Renal cortical epithelial cell (primary cell): ENCODE measurements around the gene TUBGCP6. TPM values are rescaled to one million over a fixed set of nuclear protein-coding genes. Genes with fewer than 3 reads are reported as not detected.

Experiments
- DNase-seq: peaks from one replicate; pipeline ENCODE4 v3.0.0-alpha.2; 2011; ENCODE audit warnings: low read depth
- total RNA-seq: library from RNA; depleted of rRNA; stranded (reverse); fragments of >200 nt; gene quantifications from 2 replicates; pipeline ENCODE4 v1.2.3, GENCODE V29; 2014

TUBGCP6 gene
- total RNA-seq, 1 donor from 2014 or later, result 34.5 TPM

DNA sequence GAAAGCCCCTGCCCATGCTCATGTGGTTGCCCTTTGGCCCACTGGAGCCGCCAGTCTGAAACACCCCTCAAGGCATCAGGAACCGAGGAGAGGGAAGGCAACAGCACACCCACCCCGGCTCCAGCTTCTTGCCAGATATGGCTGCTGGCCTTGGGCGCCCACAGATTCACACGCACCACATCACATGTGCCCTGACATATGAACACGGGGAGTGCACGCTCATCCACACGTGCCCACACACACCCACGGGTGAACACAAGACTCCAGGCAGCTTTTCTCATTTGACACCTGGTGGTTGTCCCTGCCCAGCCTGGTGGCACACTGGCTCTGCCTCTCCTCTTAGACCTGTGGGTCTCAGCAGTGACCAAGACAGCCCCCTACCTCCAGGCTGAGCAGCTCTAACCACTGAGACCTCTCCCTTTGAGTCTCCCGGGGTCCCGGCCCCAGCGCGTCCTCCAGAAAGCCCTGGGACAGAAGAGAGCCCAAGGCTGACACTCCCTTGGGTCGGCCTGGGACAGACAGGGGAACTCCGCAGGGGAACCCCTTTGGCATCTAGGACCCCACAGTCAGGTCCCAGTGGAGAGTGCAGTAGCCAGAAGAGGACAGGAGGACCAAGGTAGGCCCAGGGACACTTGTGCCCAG is 19.4 kb upstream of the TUBGCP6 start:
- no peak for DNase-seq

DNA sequence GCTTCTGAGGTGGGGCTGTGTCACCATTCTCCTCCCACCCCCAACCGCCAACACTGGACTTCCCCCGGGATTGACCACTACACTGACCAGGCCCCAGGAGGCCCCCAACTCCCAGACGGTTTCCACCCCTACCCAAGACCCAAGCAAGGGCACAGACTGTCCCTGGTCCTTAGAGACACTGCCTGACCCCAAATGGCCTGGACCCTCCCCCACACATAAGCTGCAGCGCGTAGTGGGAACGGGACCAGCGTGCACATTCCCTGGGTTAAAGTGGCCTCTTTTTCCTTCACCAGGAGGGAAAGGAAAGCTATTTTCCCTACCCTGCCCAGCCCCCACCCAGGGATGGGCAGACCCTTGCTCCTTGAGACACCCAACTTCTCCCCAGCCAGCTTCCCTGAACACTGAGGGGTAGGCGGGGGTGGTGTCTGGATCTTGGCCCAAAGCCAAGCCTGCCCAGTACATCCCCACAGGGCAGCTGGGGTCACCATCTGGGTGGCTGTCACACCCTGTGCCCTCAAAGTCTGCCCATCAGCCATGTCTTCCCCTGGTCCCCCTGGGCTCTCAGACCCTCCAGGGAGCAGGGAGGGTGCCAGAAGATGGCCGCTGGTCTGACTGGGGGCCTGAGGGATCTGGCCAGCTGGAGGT is 18.3 kb upstream of the TUBGCP6 start:
- no peak for DNase-seq

DNA sequence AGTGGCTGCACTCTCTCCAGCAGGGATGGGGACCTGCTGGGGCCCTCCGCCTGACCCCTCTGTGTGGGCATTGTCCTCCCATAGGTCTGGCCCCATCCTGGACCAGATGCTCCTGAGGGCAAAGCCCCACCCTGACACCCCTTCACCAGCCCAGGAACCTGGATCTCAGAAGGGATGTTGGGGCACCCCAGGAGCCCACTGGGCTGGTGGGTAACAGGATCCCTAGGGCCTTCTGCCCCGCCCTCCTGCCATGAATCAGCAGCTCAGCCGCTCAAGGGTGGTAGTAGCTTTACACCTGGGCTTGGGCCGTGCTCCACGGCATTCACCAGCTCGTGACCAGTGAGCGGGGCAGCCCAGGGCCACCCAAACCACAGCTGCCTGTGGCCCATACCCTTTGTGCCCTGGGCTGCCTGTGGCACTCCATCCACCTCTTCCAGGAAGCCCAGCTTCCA is 17.7 kb upstream of the TUBGCP6 start:
- peak; percentile 11 for DNase-seq

DNA sequence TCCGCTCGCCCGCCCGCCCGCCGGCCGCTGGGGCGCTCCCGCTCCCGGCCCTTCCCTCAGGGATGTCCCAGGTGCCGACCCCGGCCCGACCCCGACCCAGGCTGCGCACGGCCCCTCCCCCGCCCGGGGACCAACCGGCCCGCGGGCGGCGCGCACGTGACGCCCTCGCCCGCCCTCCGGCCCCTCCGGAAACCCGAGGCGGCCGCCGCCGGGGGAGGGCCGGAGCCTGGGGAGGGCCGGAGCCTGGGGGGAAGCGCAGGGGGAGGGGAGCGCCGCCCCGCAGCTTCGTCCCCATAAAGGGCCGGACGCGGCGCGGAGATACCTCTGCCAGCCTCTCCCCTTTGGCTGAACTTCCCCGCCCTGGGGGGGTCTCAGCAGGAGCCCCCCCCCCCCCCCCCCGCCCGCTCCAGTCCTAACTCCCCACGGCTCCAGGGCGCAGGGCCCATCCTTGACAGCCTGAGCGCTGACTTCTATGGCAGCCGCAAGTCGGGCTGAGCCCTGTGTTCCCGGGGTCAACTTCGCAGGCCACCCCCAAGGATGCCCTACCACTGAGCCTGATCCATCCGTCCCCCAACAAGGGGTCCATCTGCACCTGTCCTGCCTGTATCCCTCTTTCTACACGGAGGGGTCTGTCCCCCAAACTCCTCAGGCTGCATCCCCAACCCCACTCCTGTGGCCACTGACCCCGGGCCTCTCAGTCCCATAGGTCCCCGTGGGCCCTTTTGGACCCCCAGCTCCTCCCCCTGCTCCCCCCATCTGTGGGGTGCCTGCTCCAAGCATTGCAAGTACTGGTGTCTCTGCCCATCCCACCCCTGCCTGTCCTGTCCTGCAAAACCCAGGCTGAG is 17.0 kb upstream of the TUBGCP6 start, which contains the start of gene MAPK12:
Gene MAPK12 (minus strand): TSS at position 69 of the 845 bp plus-strand sequence. CDS start 174 bp downstream, outside the sequence.
- no peak for DNase-seq

DNA sequence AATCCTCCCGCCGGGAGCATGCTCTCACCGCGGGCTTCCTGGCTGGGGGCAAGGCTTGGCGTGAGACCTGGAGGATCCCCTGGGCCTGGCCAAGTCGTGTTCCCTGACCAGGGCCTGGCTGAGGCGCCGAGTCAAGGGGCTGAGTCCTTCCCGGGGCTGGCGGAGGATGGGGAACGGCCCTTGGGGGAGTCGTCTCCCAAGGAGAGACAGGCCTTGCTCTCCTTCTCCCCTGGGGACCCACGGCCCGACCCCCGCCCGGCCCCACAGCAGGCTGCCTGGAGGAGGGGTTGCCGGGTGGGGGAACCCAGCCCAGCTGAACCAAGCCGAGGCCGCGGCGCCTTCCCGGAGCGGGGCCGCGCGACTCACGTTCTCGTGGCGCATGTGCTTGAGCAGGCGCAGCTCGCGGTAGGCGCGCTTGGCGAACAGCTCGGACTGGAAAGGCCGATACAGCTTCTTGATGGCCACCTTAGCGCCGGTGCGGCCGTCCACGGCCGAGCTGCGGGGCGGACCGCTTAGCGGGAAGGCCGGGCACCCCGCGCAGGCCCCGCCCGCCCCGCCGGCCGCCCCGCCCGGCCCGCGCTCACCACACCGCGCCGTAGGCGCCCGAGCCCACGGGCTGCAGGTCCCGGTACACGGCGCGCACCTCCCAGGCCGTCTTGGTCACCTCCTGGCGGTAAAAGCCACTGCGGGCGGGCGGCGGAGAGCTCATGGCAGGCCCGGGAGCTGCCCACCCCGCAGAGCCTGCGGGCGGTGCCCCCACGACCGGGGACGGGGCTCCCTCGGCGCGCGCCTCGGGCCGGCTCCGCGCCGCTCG is 16.2 kb upstream of the TUBGCP6 start:
- peak; percentile 16 for DNase-seq

DNA sequence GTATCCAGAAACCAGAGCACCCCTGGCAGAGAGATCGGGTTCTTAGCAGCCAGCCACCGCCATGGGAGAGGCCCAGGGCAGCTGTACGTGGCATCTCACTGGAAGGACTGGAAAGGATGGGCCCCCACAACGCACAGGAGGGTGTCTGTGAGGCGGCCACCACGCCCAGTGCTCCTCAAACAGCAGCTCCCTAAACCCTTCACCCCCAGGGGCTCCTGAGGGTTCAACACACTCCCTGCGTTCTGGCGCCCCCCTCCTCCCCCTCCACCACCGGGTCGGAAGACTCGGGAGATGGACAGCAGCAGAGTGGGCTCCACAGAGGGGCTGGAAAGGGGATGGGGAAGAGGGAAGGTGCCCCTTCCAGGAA is 15.6 kb upstream of the TUBGCP6 start:
- no peak for DNase-seq

DNA sequence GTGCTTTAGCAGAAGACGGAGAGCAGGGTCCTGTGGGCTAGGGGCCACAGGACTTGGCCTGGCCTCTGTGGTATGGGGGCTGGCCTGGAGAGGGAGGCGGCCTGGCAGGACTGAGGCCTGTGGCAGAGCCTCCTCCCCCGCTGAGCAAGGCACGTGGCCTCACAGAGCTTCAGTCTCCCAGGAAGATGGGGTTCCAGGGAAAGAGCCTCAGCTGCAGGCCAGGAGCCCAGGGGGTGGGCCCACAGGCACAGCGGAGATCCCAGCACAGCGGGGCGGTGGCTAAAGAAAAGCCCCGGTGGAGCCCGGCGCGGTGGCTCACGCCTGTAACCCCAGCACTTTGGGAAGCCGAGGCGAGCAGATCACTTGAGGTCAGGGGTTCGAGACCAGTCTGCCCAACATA is 14.5 kb upstream of the TUBGCP6 start:
- DNase-seq, result no peak

DNA sequence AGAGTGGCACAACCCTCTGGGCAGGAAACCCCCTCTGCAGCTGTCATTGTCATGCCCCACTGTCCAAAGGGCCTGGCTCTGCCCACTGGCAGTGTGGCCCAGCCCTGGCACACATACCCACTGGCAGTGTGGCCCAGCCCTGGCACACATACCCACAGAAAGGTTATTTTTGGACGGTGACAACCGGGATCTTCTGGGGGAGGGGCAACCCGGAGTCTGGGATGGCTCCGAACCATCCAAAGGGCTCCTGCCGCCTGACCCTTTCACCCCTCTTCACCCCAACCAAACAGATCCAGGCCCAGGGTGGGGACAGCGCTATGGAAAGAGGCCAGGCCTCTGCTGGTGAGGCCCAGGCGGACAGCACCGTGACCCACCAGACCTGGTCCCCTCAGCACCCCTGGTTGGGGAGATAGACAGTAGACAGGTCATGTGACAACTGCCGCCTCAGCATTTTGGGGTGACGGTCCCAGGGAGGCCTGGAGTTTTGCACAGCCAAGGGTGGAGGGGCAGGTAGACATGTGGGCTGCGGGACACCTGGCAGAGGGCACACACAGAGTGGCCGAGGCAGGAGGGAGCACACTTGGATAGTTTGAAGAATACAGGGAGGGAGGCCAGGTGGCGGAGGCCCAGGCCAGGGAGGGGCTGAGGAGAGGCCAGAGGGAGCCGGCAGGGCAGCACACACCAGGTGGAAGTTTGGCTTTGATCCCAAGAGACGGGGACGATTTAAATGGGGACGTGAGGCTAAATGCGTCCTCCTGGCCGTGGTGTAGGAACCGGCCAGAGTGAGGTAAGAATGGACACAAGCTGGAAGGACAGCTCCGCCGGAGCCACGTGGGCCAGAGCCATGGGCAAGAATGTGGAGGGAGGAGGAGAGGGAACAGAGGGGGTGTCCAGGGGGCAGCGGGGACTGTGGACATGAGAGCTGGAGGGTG is 13.8 kb upstream of the TUBGCP6 start:
- no peak for DNase-seq

DNA sequence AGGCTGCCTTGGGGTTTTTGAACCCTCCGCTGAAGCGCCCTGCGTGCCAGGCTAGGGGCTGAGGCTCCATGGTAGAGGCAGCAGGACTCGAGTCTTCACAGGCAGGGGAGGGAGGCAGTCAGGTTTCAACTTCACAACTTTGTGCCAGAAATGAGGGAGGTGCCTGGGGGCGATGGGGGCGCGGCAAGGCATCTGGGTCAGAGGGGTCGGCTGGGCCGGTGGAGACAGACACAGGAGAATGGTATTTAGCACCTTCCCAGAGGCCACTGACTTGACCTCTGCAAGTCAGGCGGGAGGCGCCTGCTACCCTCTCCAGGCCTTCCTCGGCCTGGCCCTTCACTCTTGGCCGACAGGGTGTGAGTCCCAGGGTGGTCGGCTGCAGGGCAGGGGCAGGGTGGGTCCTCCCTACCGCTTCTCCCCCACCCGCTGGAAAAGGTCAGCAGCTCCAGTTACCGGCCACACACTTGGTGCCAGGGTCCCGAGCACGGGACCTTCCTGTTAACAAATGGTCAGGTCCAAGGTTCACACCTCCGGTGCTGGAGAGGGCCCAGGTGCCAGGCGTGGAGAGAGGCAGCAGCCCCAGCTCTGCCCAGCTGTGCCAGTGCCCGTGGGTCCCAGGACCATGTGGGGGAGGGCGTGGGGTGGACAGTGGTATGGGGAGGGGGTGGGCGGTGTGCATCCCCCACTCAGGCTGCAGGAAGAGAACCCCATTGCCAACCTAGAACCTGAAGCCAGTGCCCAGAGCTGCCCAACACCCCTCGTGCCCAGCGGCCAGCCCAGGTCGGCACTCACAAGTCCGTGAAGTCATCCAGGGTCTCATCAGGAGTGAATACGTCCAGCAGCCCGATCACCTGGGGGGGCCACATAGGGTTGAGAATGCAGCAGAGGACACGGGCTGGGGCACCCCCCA is 12.9 kb upstream of the TUBGCP6 start:
- no peak for DNase-seq

DNA sequence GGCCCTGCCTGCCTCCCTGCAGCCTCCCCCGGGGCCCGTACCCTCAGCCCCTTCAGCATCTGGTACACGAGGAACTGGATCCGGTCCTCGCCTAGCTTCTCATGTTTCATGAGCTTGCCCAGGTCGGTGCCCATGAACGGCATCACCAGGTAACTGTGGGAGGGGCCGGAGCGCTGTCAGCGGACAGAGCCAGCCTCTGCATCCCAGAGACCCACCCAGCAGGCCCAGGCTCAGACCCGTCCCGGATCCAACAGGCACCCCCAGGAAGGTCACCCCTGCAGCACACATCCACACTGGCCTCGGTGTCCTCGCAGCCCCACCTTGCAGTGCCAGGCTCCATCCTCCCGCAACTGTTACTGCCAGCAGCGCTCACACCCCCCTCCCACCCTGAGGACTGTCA is 12.2 kb upstream of the TUBGCP6 start:
- DNase-seq, result no peak

DNA sequence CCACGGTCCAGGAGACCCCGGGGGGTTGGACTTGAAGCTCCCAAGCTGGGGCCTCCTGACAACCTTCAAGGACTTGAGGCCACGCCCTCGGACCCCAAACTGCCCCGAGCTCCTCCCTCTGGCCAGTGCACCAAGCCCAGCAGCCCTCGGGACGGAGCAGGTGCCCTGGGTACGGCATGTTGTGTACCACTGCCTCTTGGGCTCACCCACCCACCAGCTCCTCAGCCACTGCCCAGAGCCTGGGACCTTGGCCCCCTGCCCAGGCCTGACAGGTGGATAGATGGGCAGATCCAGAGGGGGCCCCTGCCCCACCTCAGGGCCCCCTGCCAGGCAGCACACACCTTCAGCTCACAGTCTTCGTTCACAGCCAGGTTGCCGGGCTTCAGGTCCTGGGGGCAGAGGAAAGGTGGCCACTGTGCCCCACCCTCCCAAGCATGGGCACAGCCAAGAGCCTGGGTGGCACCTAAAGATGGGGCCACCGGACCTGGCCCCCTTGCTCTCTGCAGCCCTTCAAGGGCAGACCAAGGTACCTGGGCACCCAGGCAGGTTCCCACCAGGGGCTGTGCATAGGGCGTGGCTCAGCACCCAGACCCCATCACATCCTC is 11.5 kb upstream of the TUBGCP6 start:
- no peak for DNase-seq

DNA sequence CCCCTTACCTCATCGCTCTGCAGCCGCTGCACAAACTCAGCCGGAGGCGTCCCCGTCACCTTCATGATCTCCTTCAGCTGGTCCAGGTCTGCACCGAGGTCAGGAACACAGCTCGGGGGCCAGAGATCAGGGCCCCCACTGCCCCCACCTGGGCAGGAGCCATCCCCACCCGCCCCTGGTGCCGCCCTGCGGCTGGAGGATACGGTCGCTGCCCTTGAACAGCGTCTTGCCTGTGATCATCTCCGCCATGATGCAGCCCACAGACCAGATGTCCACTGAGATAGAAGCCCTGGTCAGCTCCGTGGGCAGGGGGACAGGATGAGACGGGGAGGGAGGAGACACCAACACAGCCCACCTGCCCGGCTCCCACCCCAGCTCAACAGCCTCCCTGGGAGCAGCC is 10.8 kb upstream of the TUBGCP6 start:
- no peak for DNase-seq

DNA sequence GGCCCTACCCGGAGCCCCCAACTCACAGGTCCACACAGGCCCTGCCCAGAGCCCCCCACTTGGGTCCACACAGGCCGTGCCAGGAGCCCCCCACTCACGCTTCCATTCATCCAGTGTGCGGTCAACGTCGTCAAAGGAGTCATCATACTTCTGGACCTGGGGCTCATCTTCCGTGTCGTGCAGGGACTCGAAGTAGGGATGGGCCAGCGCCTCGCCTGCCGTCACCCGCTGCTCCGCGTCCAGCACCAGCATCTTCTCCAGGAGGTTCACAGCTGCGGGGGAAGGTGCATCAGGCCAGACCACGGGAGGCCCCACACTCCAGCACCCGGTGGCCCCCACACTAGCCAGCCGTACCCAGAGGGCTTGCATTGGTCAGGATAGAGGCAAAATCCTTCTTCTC is 10.3 kb upstream of the TUBGCP6 start:
- DNase-seq, result no peak

DNA sequence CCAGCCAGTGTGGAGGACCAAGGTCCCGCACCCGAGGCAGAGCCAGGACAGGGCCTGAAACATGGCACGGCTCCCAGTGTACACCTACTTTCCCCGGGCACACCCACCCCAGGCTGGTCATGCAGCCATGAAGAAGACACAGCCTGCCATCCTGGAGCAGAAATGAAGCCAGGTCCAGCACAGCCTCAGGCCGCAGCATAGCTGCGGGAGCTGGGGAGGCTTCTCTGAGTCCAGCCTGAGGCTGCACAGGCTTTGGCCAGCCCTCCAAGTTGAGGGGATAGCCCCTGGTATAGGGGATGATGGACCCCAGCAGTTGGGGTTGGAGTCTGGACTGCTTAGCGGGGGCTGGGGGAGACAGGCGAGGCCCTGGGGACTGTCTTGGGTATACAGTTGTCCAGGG is 9.1 kb upstream of the TUBGCP6 start:
- DNase-seq, result no peak

DNA sequence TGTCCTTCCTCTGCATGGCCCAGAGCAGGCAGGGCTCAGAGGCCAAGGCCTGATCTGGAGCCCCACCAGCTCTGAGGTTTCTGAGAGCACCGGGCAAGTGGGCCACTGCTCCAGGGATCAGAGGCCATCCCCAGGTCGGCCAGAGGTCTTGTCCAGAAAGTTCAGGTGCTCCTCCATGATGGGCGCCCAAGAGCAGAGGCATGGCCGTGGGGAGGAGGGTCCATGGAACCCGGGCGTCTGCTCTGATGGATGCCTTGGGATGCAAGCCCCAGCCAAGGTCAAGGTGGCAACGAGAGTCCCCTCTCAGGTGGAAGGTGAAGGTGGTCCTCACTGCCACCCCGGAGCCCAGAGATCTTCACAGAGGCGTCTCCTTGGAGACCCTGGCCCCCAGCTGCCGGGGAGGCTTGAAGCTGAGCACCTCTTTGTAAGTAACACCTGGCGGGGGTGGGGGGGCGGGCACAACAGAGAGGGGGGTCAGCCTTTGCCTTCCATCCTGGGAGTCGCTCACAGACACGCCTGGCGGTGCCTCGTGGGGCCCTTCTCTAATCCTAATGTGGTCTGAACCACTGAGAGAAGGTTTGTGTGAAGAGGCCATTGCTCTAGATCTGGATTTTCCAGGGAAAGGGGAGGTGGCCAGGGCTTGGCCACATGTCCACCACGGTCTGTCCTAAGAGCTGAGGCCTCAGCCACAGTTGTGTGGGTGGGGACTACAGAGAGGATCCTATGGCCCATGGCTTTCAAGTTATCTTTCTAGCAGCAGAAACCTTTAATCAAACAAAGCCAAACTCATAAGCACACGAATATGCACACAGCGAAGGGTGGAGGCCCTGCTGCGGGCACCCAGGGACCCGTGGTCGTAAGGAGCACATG is 8.5 kb upstream of the TUBGCP6 start:
- no peak for DNase-seq

DNA sequence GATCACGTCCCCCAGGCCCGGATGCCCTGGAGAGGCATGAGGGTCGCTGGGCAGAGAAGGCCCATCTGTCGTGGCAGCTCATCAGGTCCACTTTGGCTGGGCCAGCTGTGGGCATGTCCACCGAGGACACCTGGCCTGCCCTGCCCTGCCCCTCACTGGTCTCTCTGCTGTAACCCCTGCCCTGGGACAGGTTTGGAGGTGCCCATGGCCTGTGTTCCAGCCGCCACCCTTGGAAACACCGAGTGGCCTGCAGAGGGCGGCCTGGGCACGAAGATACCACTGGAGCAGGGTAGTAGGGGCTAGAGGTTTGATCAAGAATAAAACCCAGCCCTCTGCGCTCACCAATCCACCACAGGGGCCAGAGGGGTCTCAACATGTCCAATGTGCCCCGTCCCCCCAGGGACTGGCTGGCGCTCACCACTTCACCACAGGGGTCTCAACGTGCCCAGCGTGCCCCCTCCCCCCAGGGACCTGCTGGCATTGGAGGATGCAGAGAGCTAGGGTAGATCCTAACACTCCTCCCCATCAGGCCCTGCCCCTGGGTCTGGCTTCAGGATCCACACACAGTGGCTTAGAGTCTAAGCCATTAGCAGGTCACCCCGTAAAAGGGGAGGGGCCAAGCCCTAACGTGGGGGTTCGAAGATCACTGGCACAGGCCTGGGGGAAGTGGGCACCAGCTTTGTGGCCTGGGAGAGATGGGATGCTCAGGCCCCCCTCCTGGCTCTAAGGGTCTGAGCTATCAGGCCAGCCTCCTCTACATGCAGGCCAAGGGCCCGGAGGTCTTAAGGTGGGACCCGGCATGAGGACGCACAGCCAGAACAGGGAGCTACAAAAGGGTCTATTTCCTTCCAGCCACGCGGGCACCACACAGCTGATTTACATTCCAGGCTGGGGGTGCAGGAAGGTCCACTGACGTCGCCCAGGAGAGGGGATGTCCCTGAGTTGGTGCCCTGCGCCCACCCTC is 7.5 kb upstream of the TUBGCP6 start:
- DNase-seq, result peak; percentile 29

DNA sequence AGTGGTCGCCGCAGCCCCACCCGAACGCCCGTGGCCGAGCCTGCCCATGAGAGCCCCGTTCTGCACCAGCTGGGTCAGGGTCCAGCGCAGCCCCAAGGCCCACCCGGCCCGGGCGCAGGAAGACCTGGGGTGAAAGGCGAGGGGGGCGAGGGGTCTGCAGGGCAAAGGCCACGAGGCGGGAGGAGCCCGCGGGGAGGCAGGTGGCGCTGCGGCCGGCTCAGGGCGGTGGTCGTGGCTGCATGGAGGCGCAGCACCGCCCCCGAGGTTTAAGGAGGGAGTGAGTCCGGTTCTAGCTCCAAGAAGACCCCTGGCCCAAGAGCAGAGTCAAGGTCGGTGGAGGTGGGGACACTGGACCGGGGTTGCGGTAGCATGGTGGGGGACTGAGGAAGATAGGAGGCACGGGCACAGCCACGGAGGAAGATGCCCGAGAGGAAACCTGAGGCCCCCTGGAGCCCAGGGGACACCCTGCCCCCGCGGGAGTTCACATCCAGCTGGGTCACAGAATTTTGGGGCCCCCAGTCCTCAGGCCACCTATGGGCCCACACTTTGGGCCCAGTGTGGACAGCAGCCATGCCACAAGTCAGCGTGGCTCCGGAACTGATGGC is 6.8 kb upstream of the TUBGCP6 start:
- no peak for DNase-seq
